Panc1 (cell line): ENCODE results near the gene IQUB. TPM values are rescaled to one million over a fixed set of nuclear protein-coding genes. Genes with fewer than 3 reads are reported as not detected.

ENCODE experiments used
- ATAC-seq: fragments of 200-7000 bp; cut with Tn5 transposase; 2 replicates; pipeline ENCODE4 v1.9.1; 2020; ENCODE audit warnings: mild to moderate bottlenecking, moderate library complexity
- BruUV-seq: library from RNA; stranded (reverse); fragments of 400-500 nt; replicated peaks from 2 replicates; lab custom pipeline; 2021; lab: Mats Ljungman, UMichigan
- CTCF ChIA-PET: fragments of 300-600 bp; sonication (Branson Sonifier 250); formaldehyde crosslinking; loops from one replicate; lab custom pipeline; 2022; ENCODE audit warnings: antibody characterized with exemption; lab: Charles Lee
- POLR2A ChIA-PET: fragments of 300-600 bp; sonication (Branson Sonifier 250); formaldehyde crosslinking; loops from one replicate; lab custom pipeline; 2022; ENCODE audit warnings: antibody characterized with exemption; lab: Charles Lee
- DNase-seq: peaks from one replicate; pipeline ENCODE4 v3.0.0-alpha.2; 2010; ENCODE audit warnings: low read depth, low spot score
- H3K27ac ChIP-seq: 2 replicates; pipeline ENCODE4 v1.5.1; 2011; ENCODE audit warnings: mild to moderate bottlenecking, low read length, inconsistent platforms
- H3K27me3 ChIP-seq: fragments of 200-500 bp; sonication (Bioruptor generic); 2 replicates; pipeline ENCODE4 v1.6.0; 2014; ENCODE audit warnings: low read length, inconsistent platforms; ENCODE audit not compliant: control insufficient read depth, insufficient read depth
- H3K36me3 ChIP-seq: fragments of 200-500 bp; sonication (Bioruptor generic); 2 replicates; pipeline ENCODE4 v1.5.1; 2014; ENCODE audit warnings: inconsistent platforms, mild to moderate bottlenecking, low read length, moderate library complexity; ENCODE audit not compliant: control insufficient read depth, insufficient read depth
- H3K4me1 ChIP-seq: 2 replicates; pipeline ENCODE4 v1.5.1; 2011; ENCODE audit warnings: inconsistent platforms, mild to moderate bottlenecking, low read length, moderate library complexity; ENCODE audit not compliant: control insufficient read depth, insufficient read depth
- H3K4me3 ChIP-seq, 2 experiments: 2 replicates each; pipeline ENCODE4 v1.5.1; 2011 to 2012; ENCODE audit warnings: low read depth in 2 of 2, low read length in 2 of 2, mild to moderate bottlenecking in 2 of 2, inconsistent platforms in 1 of 2, moderate library complexity in 1 of 2
- H3K9me3 ChIP-seq: fragments of 200-500 bp; sonication (Bioruptor generic); 2 replicates; pipeline ENCODE4 v1.5.1; 2014; ENCODE audit warnings: low read depth, mild to moderate bottlenecking, inconsistent platforms, low read length, moderate library complexity; ENCODE audit not compliant: control insufficient read depth, insufficient read depth
- POLR2AphosphoS5 ChIP-seq: IDR thresholded peaks from 2 replicates; pipeline ENCODE4 v1.6.1; 2012; ENCODE audit warnings: mild to moderate bottlenecking, low read depth, low read length, moderate library complexity
- SIN3A ChIP-seq: IDR thresholded peaks from 2 replicates; pipeline ENCODE4 v1.6.1; 2012; ENCODE audit warnings: low read depth, mild to moderate bottlenecking, low read length, moderate library complexity, borderline replicate concordance; ENCODE audit not compliant: insufficient read depth
- TCF7L2 ChIP-seq: IDR thresholded peaks from 2 replicates; pipeline ENCODE4 v1.6.1; 2011; ENCODE audit warnings: mild to moderate bottlenecking, low read depth, low read length, inconsistent platforms
- in situ Hi-C: cut with HindIII; loops from 2 replicates; pipeline ENCODE4 v1.10.0; 2016; ENCODE audit warnings: low sequenced_read_pairs, low pct_unique_long_range_greater_than_20kb
- intact Hi-C: fragments of 100-400 bp; cut with micrococcal nuclease; formaldehyde crosslinking; loops from one replicate; pipeline ENCODE4 v1.10.0; 2022; ENCODE audit not compliant: unreplicated experiment
- total RNA-seq: library from RNA; stranded (reverse); gene quantifications from one replicate; pipeline ENCODE4 v1.2.1, GENCODE V29; 2021; ENCODE audit not compliant: unreplicated experiment
- TF ChIP-seq, protein P1 (sequence below): fragments of 450-650 bp; IDR thresholded peaks from 2 replicates; pipeline ENCODE4 v1.5.1; 2017; ENCODE audit warnings: mild to moderate bottlenecking
- TF ChIP-seq, protein P2 (sequence below), 2 experiments: IDR thresholded peaks; 2 replicates each; pipeline ENCODE4 v1.6.1; 2011 to 2012; ENCODE audit warnings: low read depth in 2 of 2, control low read depth in 1 of 2, low read length in 1 of 2, mild to moderate bottlenecking in 1 of 2, moderate library complexity in 1 of 2; ENCODE audit not compliant: insufficient read depth in 1 of 2

IQUB gene
- total RNA-seq, 1 experiment from 2014 or later = 0.59 TPM

GRCh38 chr7:123425246-123425645, 109.1 kb downstream of the IQUB start:
- intact Hi-C loops (no loop called here), in situ Hi-C loops (no loop called here)
- ChIA-PET POLR2A (no interaction called here), CTCF (no interaction called here)
- no TSS peak for BruUV-seq
- no peaks in the 10 kb centered on the region for H3K36me3 ChIP-seq
- H3K27ac ChIP-seq = no peak overlapping the region
- TF ChIP-seq SIN3A (no peak), TCF7L2 (no peak), POLR2AphosphoS5 (no peak)
- TF ChIP-seq, protein P1, sequence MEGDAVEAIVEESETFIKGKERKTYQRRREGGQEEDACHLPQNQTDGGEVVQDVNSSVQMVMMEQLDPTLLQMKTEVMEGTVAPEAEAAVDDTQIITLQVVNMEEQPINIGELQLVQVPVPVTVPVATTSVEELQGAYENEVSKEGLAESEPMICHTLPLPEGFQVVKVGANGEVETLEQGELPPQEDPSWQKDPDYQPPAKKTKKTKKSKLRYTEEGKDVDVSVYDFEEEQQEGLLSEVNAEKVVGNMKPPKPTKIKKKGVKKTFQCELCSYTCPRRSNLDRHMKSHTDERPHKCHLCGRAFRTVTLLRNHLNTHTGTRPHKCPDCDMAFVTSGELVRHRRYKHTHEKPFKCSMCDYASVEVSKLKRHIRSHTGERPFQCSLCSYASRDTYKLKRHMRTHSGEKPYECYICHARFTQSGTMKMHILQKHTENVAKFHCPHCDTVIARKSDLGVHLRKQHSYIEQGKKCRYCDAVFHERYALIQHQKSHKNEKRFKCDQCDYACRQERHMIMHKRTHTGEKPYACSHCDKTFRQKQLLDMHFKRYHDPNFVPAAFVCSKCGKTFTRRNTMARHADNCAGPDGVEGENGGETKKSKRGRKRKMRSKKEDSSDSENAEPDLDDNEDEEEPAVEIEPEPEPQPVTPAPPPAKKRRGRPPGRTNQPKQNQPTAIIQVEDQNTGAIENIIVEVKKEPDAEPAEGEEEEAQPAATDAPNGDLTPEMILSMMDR = no peak
- TF ChIP-seq, protein P2, sequence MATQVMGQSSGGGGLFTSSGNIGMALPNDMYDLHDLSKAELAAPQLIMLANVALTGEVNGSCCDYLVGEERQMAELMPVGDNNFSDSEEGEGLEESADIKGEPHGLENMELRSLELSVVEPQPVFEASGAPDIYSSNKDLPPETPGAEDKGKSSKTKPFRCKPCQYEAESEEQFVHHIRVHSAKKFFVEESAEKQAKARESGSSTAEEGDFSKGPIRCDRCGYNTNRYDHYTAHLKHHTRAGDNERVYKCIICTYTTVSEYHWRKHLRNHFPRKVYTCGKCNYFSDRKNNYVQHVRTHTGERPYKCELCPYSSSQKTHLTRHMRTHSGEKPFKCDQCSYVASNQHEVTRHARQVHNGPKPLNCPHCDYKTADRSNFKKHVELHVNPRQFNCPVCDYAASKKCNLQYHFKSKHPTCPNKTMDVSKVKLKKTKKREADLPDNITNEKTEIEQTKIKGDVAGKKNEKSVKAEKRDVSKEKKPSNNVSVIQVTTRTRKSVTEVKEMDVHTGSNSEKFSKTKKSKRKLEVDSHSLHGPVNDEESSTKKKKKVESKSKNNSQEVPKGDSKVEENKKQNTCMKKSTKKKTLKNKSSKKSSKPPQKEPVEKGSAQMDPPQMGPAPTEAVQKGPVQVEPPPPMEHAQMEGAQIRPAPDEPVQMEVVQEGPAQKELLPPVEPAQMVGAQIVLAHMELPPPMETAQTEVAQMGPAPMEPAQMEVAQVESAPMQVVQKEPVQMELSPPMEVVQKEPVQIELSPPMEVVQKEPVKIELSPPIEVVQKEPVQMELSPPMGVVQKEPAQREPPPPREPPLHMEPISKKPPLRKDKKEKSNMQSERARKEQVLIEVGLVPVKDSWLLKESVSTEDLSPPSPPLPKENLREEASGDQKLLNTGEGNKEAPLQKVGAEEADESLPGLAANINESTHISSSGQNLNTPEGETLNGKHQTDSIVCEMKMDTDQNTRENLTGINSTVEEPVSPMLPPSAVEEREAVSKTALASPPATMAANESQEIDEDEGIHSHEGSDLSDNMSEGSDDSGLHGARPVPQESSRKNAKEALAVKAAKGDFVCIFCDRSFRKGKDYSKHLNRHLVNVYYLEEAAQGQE (IDR thresholded peaks at IDR 0.05; ENCODE audit: insufficient read depth in 1 of 2, low read depth in 2 of 2, low read length in 1 of 2) = no peak
- ATAC-seq (no peak), DNase-seq (no peak)
- no peak overlapping the region for H3K4me3 ChIP-seq
- no peaks in the 10 kb centered on the region for H3K27me3 ChIP-seq
- no peaks in the 10 kb centered on the region for H3K9me3 ChIP-seq
- H3K4me1 ChIP-seq = no peaks in the 10 kb centered on the region

DNA sequence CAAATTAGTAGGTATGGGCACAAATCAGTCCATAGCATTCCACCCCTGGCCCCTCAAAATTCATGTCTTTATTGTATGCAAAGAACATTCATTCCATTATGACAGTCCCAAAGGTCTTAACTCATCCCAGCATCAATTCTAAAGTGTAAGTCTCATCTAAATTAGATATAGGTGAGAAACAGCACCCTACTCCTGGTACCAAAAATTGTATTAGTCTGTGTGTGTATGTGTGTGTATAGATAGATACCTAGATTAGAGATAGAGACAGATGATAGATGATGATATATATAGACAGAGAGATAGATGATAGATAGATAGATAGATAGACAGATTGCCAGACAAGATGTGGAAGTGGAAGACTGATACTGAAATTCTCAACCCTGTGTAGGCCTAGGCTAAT, 109.9 kb downstream of the IQUB start:
- ChIA-PET CTCF (no interaction called here), POLR2A (no interaction called here)
- ATAC-seq (no peak), DNase-seq (no peak)
- no peak overlapping the region for H3K27ac ChIP-seq
- no peaks in the 10 kb centered on the region for H3K27me3 ChIP-seq
- no TSS peak for BruUV-seq
- H3K9me3 ChIP-seq = no peaks in the 10 kb centered on the region
- intact Hi-C loops = no loop called here
- no peak overlapping the region for H3K4me3 ChIP-seq
- in situ Hi-C loops = no loop called here
- no peaks in the 10 kb centered on the region for H3K4me1 ChIP-seq
- TF ChIP-seq, protein P1 = no peak
- TF ChIP-seq POLR2AphosphoS5 (no peak), TCF7L2 (no peak), SIN3A (no peak)
- TF ChIP-seq, protein P2 (IDR thresholded peaks at IDR 0.05; ENCODE audit: insufficient read depth in 1 of 2, low read depth in 2 of 2, low read length in 1 of 2) = no peak
- no peaks in the 10 kb centered on the region for H3K36me3 ChIP-seq
